ENCODE results near the gene HS3ST4. TPM values are rescaled to one million over a fixed set of nuclear protein-coding genes. Genes with fewer than 3 reads are reported as not detected.

Gene HS3ST4
- total RNA-seq, 1 donor from 2014 or later = not detected

GRCh38 chr16:25747160-25747758 is 55.5 kb downstream of the HS3ST4 start:
- POLR2A ChIA-PET = no interaction called here
- no peak for ATAC-seq (ENCODE audit: low read depth)
- Mint-ChIP-seq H3K4me3 (no peak overlapping the region), H3K36me3 (ENCODE audit: low read depth) (no peaks in the 10 kb centered on the region), H3K27ac (no peak overlapping the region), H3K4me1 (no peaks in the 10 kb centered on the region), H3K9me3 (peaks cover 6% of the 10 kb centered on the region), H3K27me3 (no peaks in the 10 kb centered on the region)
- CTCF ChIA-PET = no interaction called here
- TF ChIP-seq, protein P1, sequence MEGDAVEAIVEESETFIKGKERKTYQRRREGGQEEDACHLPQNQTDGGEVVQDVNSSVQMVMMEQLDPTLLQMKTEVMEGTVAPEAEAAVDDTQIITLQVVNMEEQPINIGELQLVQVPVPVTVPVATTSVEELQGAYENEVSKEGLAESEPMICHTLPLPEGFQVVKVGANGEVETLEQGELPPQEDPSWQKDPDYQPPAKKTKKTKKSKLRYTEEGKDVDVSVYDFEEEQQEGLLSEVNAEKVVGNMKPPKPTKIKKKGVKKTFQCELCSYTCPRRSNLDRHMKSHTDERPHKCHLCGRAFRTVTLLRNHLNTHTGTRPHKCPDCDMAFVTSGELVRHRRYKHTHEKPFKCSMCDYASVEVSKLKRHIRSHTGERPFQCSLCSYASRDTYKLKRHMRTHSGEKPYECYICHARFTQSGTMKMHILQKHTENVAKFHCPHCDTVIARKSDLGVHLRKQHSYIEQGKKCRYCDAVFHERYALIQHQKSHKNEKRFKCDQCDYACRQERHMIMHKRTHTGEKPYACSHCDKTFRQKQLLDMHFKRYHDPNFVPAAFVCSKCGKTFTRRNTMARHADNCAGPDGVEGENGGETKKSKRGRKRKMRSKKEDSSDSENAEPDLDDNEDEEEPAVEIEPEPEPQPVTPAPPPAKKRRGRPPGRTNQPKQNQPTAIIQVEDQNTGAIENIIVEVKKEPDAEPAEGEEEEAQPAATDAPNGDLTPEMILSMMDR (IDR thresholded peaks at IDR 0.05) = no peak
- DNase-seq = no peak
- intact Hi-C loops (cut with micrococcal nuclease) = no loop called here

GRCh38 chr16:25748092-25748654 is 56.4 kb downstream of the HS3ST4 start:
- no peaks in the 10 kb centered on the region for H3K4me1 Mint-ChIP-seq
- H3K9me3 Mint-ChIP-seq = peaks cover 6% of the 10 kb centered on the region
- H3K27ac Mint-ChIP-seq = no peak overlapping the region
- POLR2A ChIA-PET = no interaction called here
- CTCF ChIA-PET = no interaction called here
- H3K4me3 Mint-ChIP-seq = no peak overlapping the region
- no peaks in the 10 kb centered on the region for H3K27me3 Mint-ChIP-seq
- TF ChIP-seq, protein P1 (IDR thresholded peaks at IDR 0.05) = no peak
- DNase-seq = no peak
- intact Hi-C loops (cut with micrococcal nuclease) = no loop called here
- H3K36me3 Mint-ChIP-seq (ENCODE audit: low read depth) = no peaks in the 10 kb centered on the region
- no peak for ATAC-seq (ENCODE audit: low read depth)

- ATAC-seq (ENCODE audit: low read depth) (no peak), DNase-seq (no peak)
- Mint-ChIP-seq H3K9me3 (peaks cover 4% of the 10 kb centered on the region), H3K27me3 (no peaks in the 10 kb centered on the region), H3K36me3 (ENCODE audit: low read depth) (no peaks in the 10 kb centered on the region), H3K4me1 (no peaks in the 10 kb centered on the region), H3K4me3 (no peak overlapping the region), H3K27ac (no peak overlapping the region)
- intact Hi-C loops (cut with micrococcal nuclease) = no loop called here
- TF ChIP-seq, protein P1 (IDR thresholded peaks at IDR 0.05) = no peak
- ChIA-PET POLR2A (no interaction called here), CTCF (no interaction called here)
Observed at GRCh38 chr16:25750488-25751216, 58.9 kb downstream of the HS3ST4 start.

- no peaks in the 10 kb centered on the region for H3K27me3 Mint-ChIP-seq
- TF ChIP-seq, protein P1 (IDR thresholded peaks at IDR 0.05) = no peak
Observed at GRCh38 chr16:25751230-25751835, 59.6 kb downstream of the HS3ST4 start.

DNA sequence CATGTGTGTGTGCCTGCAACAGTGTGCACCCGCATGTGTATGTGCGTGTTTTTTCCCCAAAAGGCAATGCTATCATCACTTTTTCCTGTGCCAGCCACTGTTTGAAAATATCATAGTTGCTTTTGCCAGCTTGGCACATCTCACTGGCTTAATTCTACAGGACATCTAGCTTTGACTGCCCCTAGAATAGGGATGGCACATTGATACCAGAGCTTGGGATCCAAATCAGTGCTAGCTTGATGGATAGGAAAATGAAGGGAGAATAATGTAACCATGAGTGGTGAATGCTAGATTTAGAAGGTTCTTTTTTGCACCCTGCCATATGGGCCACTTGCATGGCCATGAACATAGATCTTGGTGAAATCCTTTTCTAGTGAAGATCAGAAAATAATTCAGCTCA is 72.7 kb downstream of the HS3ST4 start:
- ATAC-seq (ENCODE audit: low read depth) (no peak), DNase-seq (no peak)
- intact Hi-C loops (cut with micrococcal nuclease) = no loop called here
- no peaks in the 10 kb centered on the region for H3K27me3 Mint-ChIP-seq
- no peaks in the 10 kb centered on the region for H3K4me1 Mint-ChIP-seq
- H3K9me3 Mint-ChIP-seq = no peaks in the 10 kb centered on the region
- TF ChIP-seq, protein P1 (IDR thresholded peaks at IDR 0.05) = no peak
- ChIA-PET POLR2A (no interaction called here), CTCF (no interaction called here)
- no peaks in the 10 kb centered on the region for H3K36me3 Mint-ChIP-seq (ENCODE audit: low read depth)
- H3K27ac Mint-ChIP-seq = no peak overlapping the region
- no peak overlapping the region for H3K4me3 Mint-ChIP-seq

More at GRCh38 chr16:25751230-25751835, 59.6 kb downstream of the HS3ST4 start:
- no peak for DNase-seq
- H3K4me3 Mint-ChIP-seq = no peak overlapping the region
- H3K27ac Mint-ChIP-seq = no peak overlapping the region
- no peaks in the 10 kb centered on the region for H3K4me1 Mint-ChIP-seq
- CTCF ChIA-PET = no interaction called here
- intact Hi-C loops (cut with micrococcal nuclease) = no loop called here
- POLR2A ChIA-PET = no interaction called here
- H3K9me3 Mint-ChIP-seq = peaks cover 2% of the 10 kb centered on the region
- H3K36me3 Mint-ChIP-seq (ENCODE audit: low read depth) = no peaks in the 10 kb centered on the region
- ATAC-seq (ENCODE audit: low read depth) = no peak
